Caco-2 (cell line): Measurements from ENCODE around the gene MICA. TPM values are rescaled to one million over a fixed set of nuclear protein-coding genes. Genes with fewer than 3 reads are reported as not detected.
A peak's percentile ranks its signal among the peaks of the same experiment; 100 is the strongest.

Experiments used
- BruUV-seq: library from RNA; stranded (reverse); fragments of 400-500 nt; replicated peaks from 2 replicates; lab custom pipeline; 2021; lab: Mats Ljungman, UMichigan
- CTCF ChIA-PET: fragments of 300-600 bp; sonication (Branson Sonifier 250); formaldehyde crosslinking; loops from one replicate; lab custom pipeline; 2022; ENCODE audit warnings: antibody characterized with exemption; lab: Charles Lee
- POLR2A ChIA-PET: fragments of 300-600 bp; sonication (Branson Sonifier 250); formaldehyde crosslinking; loops from one replicate; lab custom pipeline; 2022; ENCODE audit warnings: antibody characterized with exemption; lab: Charles Lee
- DNase-seq, 2 experiments: peaks; one replicate each; pipeline versions ENCODE4 v3.0.0 to v3.0.0-alpha.2; 2020 to 2022
- H3K27me3 ChIP-seq: replicated peaks from 2 replicates; pipeline ENCODE4 v1.6.0; 2011; ENCODE audit warnings: low read length; ENCODE audit not compliant: control insufficient read depth, insufficient read depth
- H3K36me3 ChIP-seq: 2 replicates; pipeline ENCODE4 v1.5.1; 2011; ENCODE audit warnings: low read length; ENCODE audit not compliant: control insufficient read depth, insufficient read depth
- H3K4me1 ChIP-seq: fragments of 250-450 bp; sonication (Bioruptor Pico); 2 replicates; pipeline ENCODE4 v1.5.1; 2020; ENCODE audit warnings: mild to moderate bottlenecking
- H3K4me3 ChIP-seq: 2 replicates; pipeline ENCODE4 v1.5.1; 2011; ENCODE audit warnings: low read depth, mild to moderate bottlenecking, control low read depth, low read length
- H3K9me3 ChIP-seq: fragments of 250-450 bp; sonication (Bioruptor Pico); 2 replicates; pipeline ENCODE4 v1.5.1; 2020; ENCODE audit warnings: mild to moderate bottlenecking, moderate library complexity
- H3K27ac Mint-ChIP-seq: one replicate; pipeline ENCODE4 v1.8.0; 2022; ENCODE audit warnings: mixed read lengths; ENCODE audit not compliant: unreplicated experiment
- H3K27me3 Mint-ChIP-seq: one replicate; pipeline ENCODE4 v1.8.0; 2022; ENCODE audit warnings: mixed read lengths; ENCODE audit not compliant: insufficient read depth, unreplicated experiment
- H3K36me3 Mint-ChIP-seq: one replicate; pipeline ENCODE4 v1.8.0; 2022; ENCODE audit warnings: mild to moderate bottlenecking, mixed read lengths; ENCODE audit not compliant: insufficient read depth, unreplicated experiment
- H3K4me1 Mint-ChIP-seq: one replicate; pipeline ENCODE4 v1.8.0; 2022; ENCODE audit warnings: low read depth, mixed read lengths; ENCODE audit not compliant: unreplicated experiment
- H3K4me3 Mint-ChIP-seq: one replicate; pipeline ENCODE4 v1.8.0; 2022; ENCODE audit warnings: mild to moderate bottlenecking, moderate library complexity, mixed read lengths; ENCODE audit not compliant: unreplicated experiment
- H3K9me3 Mint-ChIP-seq: one replicate; pipeline ENCODE4 v1.8.0; 2022; ENCODE audit warnings: mixed read lengths; ENCODE audit not compliant: unreplicated experiment
- intact Hi-C: fragments of 100-400 bp; cut with micrococcal nuclease; formaldehyde crosslinking; loops from one replicate; pipeline ENCODE4 v1.10.0; 2022; ENCODE audit not compliant: unreplicated experiment
- total RNA-seq: library from RNA; stranded (reverse); gene quantifications from 2 replicates; pipeline ENCODE4 v1.2.3, GENCODE V29; 2022
- TF ChIP-seq, protein P1 (sequence below), 2 experiments: fragments of 200-600 bp in 1 of 2; IDR thresholded peaks; 1 replicate in 1 of 2; 2 replicates in 1 of 2; pipeline versions ENCODE4 v1.5.1 to v1.8.0; 2011 to 2022; ENCODE audit warnings: antibody characterized with exemption in 1 of 2, control low read depth in 1 of 2, inconsistent platforms in 1 of 2, low read depth in 1 of 2, low read length in 1 of 2, mild to moderate bottlenecking in 1 of 2, moderate library complexity in 1 of 2; ENCODE audit not compliant: insufficient read depth in 1 of 2, severe bottlenecking in 1 of 2, unreplicated experiment in 1 of 2

The MICA gene
- total RNA-seq, 1 experiment from 2014 or later: 12.6 TPM

DNA sequence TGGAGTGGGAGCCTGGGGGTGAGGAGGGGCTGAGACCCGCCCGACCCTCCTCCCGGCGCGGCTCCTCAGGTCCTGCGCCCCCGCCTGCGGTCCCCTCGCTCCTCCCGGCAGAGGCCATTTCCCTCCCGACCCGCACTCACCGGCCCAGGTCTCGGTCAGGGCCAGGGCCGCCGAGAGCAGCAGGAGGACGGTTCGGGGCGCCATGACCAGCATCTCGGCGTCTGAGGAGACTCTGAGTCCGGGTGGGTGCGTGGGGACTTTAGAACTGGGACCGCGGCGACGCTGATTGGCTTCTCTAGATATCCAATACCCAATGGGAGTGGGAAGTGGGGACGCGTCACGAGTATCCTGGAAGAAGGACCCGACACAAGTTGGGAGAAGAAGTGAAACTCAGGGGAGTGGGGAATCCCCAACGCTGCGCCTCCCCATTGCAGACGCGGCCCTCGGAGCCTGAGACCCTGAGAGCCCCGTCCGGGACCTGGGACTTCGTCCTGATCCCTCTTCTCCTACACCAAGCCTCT, 46.4 kb upstream of the MICA start, which contains the start of gene HLA-B:
Gene HLA-B, minus strand, starts transcription at position 234 of the 521 bp plus-strand sequence. Its CDS starts 21 bp downstream, at position 213.
- Histone ChIP-seq H3K4me1 (no peaks in the 10 kb centered on the region), H3K36me3 (no peaks in the 10 kb centered on the region), H3K9me3 (no peaks in the 10 kb centered on the region), H3K4me3 (peak within 1 kb of the TSS; percentile 35), H3K27me3 (no peaks in the 10 kb centered on the region)
- H3K27me3 Mint-ChIP-seq: peaks cover 35% of the 10 kb centered on the region
- H3K4me1 Mint-ChIP-seq: no peaks in the 10 kb centered on the region
- POLR2A ChIA-PET: no interaction called here
- no TSS peak for BruUV-seq
- H3K36me3 Mint-ChIP-seq: no peaks in the 10 kb centered on the region
- peak in 1 of 2 experiments; percentile 15 for DNase-seq
- intact Hi-C loops: loop anchor here (10.0 kb wide), 1 partner anchor 82 kb away; the partner anchor contains the start of gene HLA-C
- TF ChIP-seq, protein P1, sequence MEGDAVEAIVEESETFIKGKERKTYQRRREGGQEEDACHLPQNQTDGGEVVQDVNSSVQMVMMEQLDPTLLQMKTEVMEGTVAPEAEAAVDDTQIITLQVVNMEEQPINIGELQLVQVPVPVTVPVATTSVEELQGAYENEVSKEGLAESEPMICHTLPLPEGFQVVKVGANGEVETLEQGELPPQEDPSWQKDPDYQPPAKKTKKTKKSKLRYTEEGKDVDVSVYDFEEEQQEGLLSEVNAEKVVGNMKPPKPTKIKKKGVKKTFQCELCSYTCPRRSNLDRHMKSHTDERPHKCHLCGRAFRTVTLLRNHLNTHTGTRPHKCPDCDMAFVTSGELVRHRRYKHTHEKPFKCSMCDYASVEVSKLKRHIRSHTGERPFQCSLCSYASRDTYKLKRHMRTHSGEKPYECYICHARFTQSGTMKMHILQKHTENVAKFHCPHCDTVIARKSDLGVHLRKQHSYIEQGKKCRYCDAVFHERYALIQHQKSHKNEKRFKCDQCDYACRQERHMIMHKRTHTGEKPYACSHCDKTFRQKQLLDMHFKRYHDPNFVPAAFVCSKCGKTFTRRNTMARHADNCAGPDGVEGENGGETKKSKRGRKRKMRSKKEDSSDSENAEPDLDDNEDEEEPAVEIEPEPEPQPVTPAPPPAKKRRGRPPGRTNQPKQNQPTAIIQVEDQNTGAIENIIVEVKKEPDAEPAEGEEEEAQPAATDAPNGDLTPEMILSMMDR (IDR thresholded peaks at IDR 0.05; ENCODE audit: insufficient read depth in 1 of 2, low read depth in 1 of 2, low read length in 1 of 2, severe bottlenecking in 1 of 2, unreplicated experiment in 1 of 2): no peak
- no peak within 1 kb of the TSS for H3K27ac Mint-ChIP-seq
- peak within 1 kb of the TSS; percentile 70 for H3K4me3 Mint-ChIP-seq
- no peaks in the 10 kb centered on the region for H3K9me3 Mint-ChIP-seq
- CTCF ChIA-PET: interaction anchor here (1.0 kb wide), 1 partner anchor 10 kb away, joined by 5 read pairs; no protein-coding TSS in a partner anchor

DNA sequence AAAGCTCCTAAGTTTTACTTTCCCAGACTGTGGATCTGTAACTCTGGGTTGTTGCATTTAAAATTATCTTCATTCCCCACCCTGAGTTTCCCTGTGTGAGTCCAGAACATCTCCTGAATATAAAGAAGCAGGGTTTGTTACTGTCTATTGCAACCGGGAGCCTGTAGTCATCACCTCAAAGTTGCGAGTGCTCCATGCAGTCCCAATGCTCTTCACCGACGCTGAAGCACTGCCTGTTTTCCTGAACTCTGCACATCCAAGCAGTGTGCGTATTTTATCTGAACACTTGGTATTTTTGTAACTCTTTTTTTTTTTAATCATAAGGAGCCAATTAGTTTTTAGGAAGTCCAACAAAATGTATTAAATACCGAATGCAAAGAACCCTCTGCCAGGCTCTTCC, 45.5 kb upstream of the MICA start:
- Histone ChIP-seq H3K36me3 (no peaks in the 10 kb centered on the region), H3K9me3 (no peaks in the 10 kb centered on the region), H3K27me3 (no peaks in the 10 kb centered on the region), H3K4me3 (no peak overlapping the region), H3K4me1 (no peaks in the 10 kb centered on the region)
- TF ChIP-seq, protein P1 (IDR thresholded peaks at IDR 0.05; ENCODE audit: insufficient read depth in 1 of 2, low read depth in 1 of 2, low read length in 1 of 2, severe bottlenecking in 1 of 2, unreplicated experiment in 1 of 2): no peak
- H3K27me3 Mint-ChIP-seq: peaks cover 28% of the 10 kb centered on the region
- ChIA-PET CTCF (interaction anchor here (0.6 to 1.0 kb wide), 2 partner anchors 9 to 830 kb away, joined by 4 to 5 read pairs; no protein-coding TSS in a partner anchor), POLR2A (no interaction called here)
- no peaks in the 10 kb centered on the region for H3K9me3 Mint-ChIP-seq
- H3K4me3 Mint-ChIP-seq: peak overlapping the region; percentile 70
- DNase-seq: no peak
- no peaks in the 10 kb centered on the region for H3K36me3 Mint-ChIP-seq
- H3K4me1 Mint-ChIP-seq: no peaks in the 10 kb centered on the region
- no TSS peak for BruUV-seq
- intact Hi-C loops: loop anchor here (10.0 kb wide), 1 partner anchor 83 kb away; the partner anchor contains the start of gene HLA-C
- no peak overlapping the region for H3K27ac Mint-ChIP-seq

DNA sequence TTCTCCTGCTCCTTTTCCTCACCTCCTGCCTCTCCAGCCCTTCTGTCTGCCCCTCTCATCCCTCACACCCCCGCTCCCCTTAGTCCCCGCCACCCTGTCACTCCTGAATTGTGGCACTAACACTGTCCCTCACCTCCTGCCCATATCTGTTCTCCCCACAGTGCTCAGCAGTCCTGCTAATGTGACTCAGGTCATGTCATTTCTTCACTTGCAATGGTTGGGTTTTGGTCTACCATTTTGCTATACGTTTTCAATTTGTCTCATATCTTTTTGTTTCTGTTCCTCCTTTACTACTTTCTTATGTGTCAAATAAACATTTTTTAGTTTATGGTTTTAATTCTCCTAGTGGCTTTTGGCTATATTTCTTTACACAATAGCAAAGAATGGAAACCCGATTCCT, 45.1 kb upstream of the MICA start:
- intact Hi-C loops: loop anchor here (10.0 kb wide), 1 partner anchor 84 kb away; the partner anchor contains the start of gene HLA-C
- BruUV-seq: no TSS peak
- DNase-seq: no peak

More for the DNA sequence above, 45.1 kb upstream of the MICA start:
- H3K9me3 Mint-ChIP-seq: no peaks in the 10 kb centered on the region
- H3K36me3 Mint-ChIP-seq: no peaks in the 10 kb centered on the region
- Histone ChIP-seq H3K36me3 (no peaks in the 10 kb centered on the region), H3K4me3 (no peak overlapping the region), H3K9me3 (no peaks in the 10 kb centered on the region), H3K27me3 (no peaks in the 10 kb centered on the region), H3K4me1 (no peaks in the 10 kb centered on the region)
- H3K4me1 Mint-ChIP-seq: no peaks in the 10 kb centered on the region
- H3K27ac Mint-ChIP-seq: no peak overlapping the region
- H3K4me3 Mint-ChIP-seq: no peak overlapping the region
- POLR2A ChIA-PET: no interaction called here
- TF ChIP-seq, protein P1 (IDR thresholded peaks at IDR 0.05; ENCODE audit: insufficient read depth in 1 of 2, low read depth in 1 of 2, low read length in 1 of 2, severe bottlenecking in 1 of 2, unreplicated experiment in 1 of 2): no peak
- CTCF ChIA-PET: interaction anchor here (1.0 kb wide), 1 partner anchor 8 kb away, joined by 5 read pairs; no protein-coding TSS in a partner anchor
- peaks cover 27% of the 10 kb centered on the region for H3K27me3 Mint-ChIP-seq
